ENCODE results near the gene TSHR.

DNA sequence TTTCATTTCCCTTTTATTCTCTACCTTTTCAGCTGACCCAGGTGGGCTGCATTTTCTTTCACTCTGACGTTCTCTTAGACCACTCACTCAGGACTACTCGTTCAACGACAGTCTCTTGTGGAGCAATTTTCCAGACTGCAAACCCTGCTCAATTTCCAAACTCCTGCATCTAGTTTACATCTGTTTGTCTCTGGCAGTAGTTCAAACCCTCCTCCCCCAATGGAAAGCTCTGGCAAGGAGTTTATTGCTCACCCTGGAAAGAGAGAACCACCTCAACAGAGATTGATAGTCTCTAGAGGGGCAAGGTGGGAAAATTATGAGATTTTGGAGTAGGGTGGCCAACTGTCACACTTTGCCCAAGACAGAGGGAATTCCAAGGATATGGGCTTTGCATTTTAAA lies 130.2 kb downstream of the TSHR start:
- TF ChIP-seq EZH2 (IDR thresholded peaks at IDR 0.05) (no peak), POLR2AphosphoS5 (IDR thresholded peaks at IDR 0.05; ENCODE audit: borderline replicate concordance, low read depth, low read length) (no peak), FOXP2 (optimal IDR thresholded peaks at IDR 0.05; ENCODE audit: control extremely low read depth, extremely low read length, insufficient read depth) (no peak)

Data from SK-N-MC (cell line).